SK-N-SH treated with all-trans-retinoic acid at 6 μM for 48 hours (cell line): ENCODE data around the gene NBAS.

ENCODE experiments used
- CREB5 ChIP-seq: fragments of 250-450 bp; sonication (Bioruptor Pico); IDR thresholded peaks from 2 replicates; pipeline ENCODE4 v1.5.1; 2020; ENCODE audit warnings: low read depth, mild to moderate bottlenecking, moderate library complexity
- ESRRG ChIP-seq: fragments of 250-450 bp; sonication (Bioruptor Pico); IDR thresholded peaks from 2 replicates; pipeline ENCODE4 v1.6.1; 2021; ENCODE audit warnings: mild to moderate bottlenecking
- SNAI2 ChIP-seq: fragments of 250-450 bp; sonication (Bioruptor Pico); IDR thresholded peaks from 2 replicates; pipeline ENCODE4 v1.5.0; 2020; ENCODE audit warnings: mild to moderate bottlenecking, moderate library complexity
- TCF4 ChIP-seq: fragments of 250-450 bp; sonication (Bioruptor Pico); IDR thresholded peaks from 2 replicates; pipeline ENCODE4 v1.8.0; 2021; ENCODE audit warnings: mild to moderate bottlenecking, moderate library complexity, borderline replicate concordance
- TOX ChIP-seq: fragments of 250-450 bp; sonication (Bioruptor Pico); IDR thresholded peaks from 2 replicates; pipeline ENCODE4 v1.8.0; 2021; ENCODE audit warnings: mild to moderate bottlenecking, moderate library complexity, borderline replicate concordance
- ZNF8 ChIP-seq: fragments of 450-650 bp; formaldehyde crosslinking; IDR thresholded peaks from 2 replicates; pipeline ENCODE4 v1.5.0; 2020; ENCODE audit warnings: mild to moderate bottlenecking, moderate library complexity
- TF ChIP-seq, protein P1 (sequence below): fragments of 250-450 bp; sonication (Bioruptor Pico); IDR thresholded peaks from 2 replicates; pipeline ENCODE4 v1.8.0; 2020; ENCODE audit warnings: mild to moderate bottlenecking, moderate library complexity, borderline replicate concordance

GRCh38 chr2:15158532-15158931, 402.6 kb downstream of the NBAS start:
- TF ChIP-seq, protein P1, sequence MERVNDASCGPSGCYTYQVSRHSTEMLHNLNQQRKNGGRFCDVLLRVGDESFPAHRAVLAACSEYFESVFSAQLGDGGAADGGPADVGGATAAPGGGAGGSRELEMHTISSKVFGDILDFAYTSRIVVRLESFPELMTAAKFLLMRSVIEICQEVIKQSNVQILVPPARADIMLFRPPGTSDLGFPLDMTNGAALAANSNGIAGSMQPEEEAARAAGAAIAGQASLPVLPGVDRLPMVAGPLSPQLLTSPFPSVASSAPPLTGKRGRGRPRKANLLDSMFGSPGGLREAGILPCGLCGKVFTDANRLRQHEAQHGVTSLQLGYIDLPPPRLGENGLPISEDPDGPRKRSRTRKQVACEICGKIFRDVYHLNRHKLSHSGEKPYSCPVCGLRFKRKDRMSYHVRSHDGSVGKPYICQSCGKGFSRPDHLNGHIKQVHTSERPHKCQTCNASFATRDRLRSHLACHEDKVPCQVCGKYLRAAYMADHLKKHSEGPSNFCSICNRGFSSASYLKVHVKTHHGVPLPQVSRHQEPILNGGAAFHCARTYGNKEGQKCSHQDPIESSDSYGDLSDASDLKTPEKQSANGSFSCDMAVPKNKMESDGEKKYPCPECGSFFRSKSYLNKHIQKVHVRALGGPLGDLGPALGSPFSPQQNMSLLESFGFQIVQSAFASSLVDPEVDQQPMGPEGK (CRISPR knock-in tag), result no peak
- TF ChIP-seq CREB5 (CRISPR knock-in tag), result no peak
- TF ChIP-seq SNAI2 (CRISPR knock-in tag), result no peak
- no peak for TF ChIP-seq TOX (CRISPR knock-in tag)
- no peak for TF ChIP-seq TCF4 (CRISPR knock-in tag)
- no peak for TF ChIP-seq ZNF8 (CRISPR knock-in tag)
- no peak for TF ChIP-seq ESRRG (CRISPR knock-in tag)
